GM10266 (cell line): Measurements from ENCODE around the gene WNT1.

ENCODE experiments used
- DNase-seq: peaks from one replicate; pipeline ENCODE4 v3.0.0; 2012; ENCODE audit errors: extremely low spot score
- CTCF ChIP-seq: IDR thresholded peaks from 2 replicates; pipeline ENCODE4 v1.5.1; 2012; ENCODE audit warnings: mild to moderate bottlenecking, low read depth; ENCODE audit not compliant: control insufficient read depth, insufficient read depth; ENCODE audit errors: missing control alignments

The WNT1 gene

GRCh38 chr12:48996794-48997718, 18.9 kb downstream of the WNT1 start:
- peak; percentile 88 for TF ChIP-seq CTCF
- DNase-seq: peak; percentile 91

GRCh38 chr12:48997719-48998496, 19.8 kb downstream of the WNT1 start:
- peak; percentile 3 for TF ChIP-seq CTCF
- DNase-seq: peak; percentile 95

GRCh38 chr12:48998497-48999353, 20.6 kb downstream of the WNT1 start:
- DNase-seq: peak; percentile 70
- no peak for TF ChIP-seq CTCF

GRCh38 chr12:48999371-49000131, 21.4 kb downstream of the WNT1 start, which contains the start of gene DDN:
DDN (minus strand) TSS chr12:48999375; CDS start chr12:48999287, 88 bp downstream.
- TF ChIP-seq CTCF: no peak
- DNase-seq: peak; percentile 87

GRCh38 chr12:49000346-49000745, 22.2 kb downstream of the WNT1 start:
- no peak for TF ChIP-seq CTCF

GRCh38 chr12:49008943-49009342, 30.8 kb downstream of the WNT1 start:
- TF ChIP-seq CTCF: no peak
- DNase-seq: no peak

More at GRCh38 chr12:49000346-49000745, 22.2 kb downstream of the WNT1 start:
- DNase-seq: no peak
